ENCODE measurements around the gene DLGAP4.
"Not testable (repeated sequence)": the region's sequence is repeated elsewhere in the genome, so short reads cannot be mapped to it uniquely, and the experiment has no call there.

DLGAP4 gene

DNA sequence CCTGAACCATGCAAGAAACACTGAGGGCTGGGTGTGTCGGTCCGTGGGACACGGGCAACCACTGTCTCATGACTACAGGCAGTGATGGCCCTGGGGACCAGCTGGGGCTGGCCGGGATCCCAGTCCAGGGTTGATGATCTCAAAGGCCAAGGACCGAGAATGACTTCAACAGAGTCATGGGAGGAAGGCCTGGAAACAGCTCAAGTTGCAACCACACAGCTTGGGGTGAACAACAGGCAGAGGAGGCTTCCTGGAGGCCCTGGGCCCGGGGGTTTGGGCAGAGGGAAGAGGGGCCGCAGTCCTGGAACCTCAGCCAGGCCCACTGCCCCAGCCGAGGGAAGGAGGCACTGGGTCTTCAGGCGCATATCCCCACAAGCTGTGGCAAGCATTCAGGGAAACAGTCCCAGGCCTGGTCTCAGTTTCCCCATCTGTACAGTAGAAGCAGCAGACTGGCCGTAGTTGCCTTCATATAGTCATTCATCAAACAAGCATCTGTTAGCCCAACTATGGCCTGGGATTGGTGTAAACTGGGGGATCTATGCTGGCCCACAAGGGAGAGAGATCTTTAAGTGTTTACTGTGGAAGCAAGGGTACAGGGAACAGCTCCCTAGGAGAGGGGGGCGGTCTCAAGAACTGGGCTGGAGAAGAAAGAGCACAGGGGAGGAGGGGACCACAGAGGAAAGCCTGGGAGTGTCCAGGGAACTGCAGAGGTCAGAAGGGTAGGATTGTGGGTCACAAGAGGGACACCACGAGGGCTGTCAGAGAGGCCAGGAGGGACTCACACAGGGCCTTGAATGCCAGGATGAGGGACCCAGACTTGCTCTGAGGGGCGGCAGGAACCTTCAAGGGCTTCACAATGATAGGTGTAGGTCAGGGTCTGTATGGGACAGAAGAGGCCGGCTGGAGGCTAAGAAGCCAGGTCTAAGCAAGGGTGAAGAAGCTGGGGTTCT is 237.3 kb downstream of the DLGAP4 start:
- no peak for DNase-seq

GRCh38 chr20:36544134-36545018 is 238.2 kb downstream of the DLGAP4 start:
- DNase-seq: no peak

DNA sequence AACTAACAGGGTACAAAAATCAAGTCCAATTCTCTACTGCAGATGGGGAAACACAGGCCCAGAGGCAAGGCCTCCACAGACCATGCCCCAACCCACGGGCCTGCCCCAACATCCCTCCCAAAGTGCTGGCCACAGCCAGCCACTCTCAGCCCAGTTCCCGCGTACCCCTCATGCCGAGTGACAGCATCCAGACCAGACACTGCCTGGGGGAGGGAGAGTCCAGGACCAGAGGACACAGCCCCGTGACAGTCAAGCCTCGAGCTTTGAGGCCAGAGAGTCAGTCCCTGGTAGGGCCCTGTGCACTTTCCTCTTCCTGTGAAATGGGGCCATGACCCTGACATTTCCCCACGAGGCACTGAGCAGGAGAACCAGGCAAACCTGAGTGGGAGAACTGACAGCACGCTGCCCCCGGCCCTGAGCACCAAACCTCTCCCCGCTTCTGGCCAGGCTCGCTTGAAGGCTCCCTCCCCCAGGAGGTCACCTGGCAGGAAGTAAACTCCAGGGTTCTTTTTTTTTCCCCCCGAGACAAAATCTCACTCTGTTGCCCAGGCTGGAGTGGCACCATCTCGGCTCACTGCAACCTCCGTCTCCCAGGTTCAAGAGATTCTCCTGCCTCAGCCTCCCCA is 240.1 kb downstream of the DLGAP4 start:
- no peak for DNase-seq

DNA sequence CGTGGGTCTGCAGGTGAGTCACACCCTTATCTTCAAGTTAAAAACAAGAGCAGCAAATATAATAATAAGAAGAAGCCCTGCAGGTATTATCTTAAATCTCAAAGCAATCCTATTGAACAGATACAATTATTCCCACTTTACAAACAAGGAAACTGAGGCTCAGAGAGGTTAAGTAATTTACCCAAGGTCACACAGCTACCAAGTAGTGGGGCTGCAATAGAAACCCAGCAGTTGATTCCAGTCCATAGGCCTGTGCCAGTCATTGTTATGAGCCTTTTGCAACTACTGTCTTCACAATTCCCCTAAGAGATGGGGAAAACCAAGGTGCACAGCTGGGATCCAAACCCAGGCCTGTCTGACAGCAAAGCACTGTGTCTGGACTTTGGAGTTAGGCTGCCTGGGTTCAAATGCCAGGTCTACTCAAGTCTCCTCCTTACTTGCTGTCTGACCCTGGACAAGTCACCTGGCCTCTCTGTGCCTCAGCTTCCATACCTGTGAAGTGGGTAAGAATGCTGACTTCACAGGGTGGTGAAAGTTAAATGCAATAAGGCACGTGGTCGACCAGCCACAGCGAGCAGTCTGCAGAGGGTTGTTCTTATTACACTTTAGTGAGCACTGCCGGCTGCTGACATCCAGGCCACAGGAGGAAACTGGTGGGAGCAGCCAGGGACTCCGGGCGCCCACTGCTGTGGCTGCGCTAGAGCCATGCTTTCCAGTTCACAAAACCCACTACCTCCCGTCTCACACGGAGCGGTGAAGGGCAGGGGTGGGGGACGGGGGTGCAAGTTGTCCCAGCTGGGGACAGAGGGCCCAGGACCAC is 241.3 kb downstream of the DLGAP4 start:
- no peak for DNase-seq

GRCh38 chr20:36548006-36548315 is 241.8 kb downstream of the DLGAP4 start:
- DNase-seq: peak in 1 of 2 experiments; percentile 59

DNA sequence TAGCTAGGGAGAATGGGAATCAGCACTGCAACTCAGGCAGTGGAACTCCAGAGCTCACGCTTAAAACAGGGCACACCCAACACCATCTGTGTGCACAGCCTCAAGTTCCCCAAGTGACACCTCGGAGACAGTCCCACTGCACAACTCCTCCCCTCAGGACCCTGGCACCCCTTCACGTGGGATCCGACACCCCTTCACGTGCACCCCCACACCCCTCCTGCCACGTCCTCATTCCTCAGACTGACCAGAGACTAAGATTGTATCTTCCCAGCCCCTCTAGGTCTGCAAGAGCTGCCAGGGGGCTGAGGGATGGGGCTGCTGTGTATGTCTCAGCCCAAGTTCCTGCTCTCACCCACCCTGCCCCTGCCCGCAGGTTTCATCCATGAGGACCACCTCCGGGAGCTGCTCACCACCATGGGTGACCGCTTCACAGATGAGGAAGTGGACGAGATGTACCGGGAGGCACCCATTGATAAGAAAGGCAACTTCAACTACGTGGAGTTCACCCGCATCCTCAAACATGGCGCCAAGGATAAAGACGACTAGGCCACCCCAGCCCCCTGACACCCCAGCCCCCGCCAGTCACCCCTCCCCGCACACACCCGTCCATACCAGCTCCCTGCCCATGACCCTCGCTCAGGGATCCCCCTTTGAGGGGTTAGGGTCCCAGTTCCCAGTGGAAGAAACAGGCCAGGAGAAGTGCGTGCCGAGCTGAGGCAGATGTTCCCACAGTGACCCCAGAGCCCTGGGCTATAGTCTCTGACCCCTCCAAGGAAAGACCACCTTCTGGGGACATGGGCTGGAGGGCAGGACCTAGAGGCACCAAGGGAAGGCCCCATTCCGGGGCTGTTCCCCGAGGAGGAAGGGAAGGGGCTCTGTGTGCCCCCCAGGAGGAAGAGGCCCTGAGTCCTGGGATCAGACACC is 242.8 kb downstream of the DLGAP4 start:
- no peak for DNase-seq

DNA sequence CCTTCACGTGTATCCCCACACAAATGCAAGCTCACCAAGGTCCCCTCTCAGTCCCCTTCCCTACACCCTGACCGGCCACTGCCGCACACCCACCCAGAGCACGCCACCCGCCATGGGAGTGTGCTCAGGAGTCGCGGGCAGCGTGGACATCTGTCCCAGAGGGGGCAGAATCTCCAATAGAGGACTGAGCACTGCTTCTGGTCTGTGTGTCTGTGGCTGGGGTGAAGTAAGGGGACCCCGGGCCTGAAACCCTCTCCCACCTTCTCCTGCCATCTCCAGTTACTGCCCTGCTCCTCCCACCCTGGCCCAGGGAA is 243.4 kb downstream of the DLGAP4 start:
- DNase-seq: no peak

GRCh38 chr20:36549942-36550789 is 244.0 kb downstream of the DLGAP4 start:
- DNase-seq: no peak

DNA sequence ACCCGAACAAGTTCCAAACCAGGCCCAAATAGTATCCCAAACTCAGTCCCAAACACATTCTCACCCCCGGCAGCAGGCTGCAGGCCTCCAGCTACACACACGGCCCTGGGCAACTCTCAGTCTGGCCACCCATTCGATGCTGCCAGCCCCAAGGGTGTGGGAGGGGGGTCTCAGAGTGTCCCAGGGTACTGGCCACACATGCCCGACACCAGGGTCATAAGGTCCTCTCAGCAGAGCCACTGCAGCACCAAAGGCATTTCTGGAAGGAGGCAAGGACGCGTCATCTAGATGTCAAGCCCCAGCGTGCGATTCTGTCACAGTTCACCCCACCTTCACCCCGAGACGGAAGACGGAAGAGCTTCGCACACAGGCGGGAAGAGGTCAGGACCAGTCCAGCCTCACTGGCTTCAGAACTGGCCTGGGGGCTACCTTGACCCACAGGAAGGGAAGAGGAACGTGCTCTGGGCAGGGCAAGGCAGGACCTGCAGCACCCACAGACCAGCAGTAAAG is 244.7 kb downstream of the DLGAP4 start:
- DNase-seq: no peak

- no peak for DNase-seq
Measured at GRCh38 chr20:36555248-36555647, 249.1 kb downstream of the DLGAP4 start.

GRCh38 chr20:36562724-36563123 is 256.6 kb downstream of the DLGAP4 start:
- DNase-seq: no peak

GRCh38 chr20:36563374-36563773 is 257.2 kb downstream of the DLGAP4 start:
- DNase-seq: no peak

DNA sequence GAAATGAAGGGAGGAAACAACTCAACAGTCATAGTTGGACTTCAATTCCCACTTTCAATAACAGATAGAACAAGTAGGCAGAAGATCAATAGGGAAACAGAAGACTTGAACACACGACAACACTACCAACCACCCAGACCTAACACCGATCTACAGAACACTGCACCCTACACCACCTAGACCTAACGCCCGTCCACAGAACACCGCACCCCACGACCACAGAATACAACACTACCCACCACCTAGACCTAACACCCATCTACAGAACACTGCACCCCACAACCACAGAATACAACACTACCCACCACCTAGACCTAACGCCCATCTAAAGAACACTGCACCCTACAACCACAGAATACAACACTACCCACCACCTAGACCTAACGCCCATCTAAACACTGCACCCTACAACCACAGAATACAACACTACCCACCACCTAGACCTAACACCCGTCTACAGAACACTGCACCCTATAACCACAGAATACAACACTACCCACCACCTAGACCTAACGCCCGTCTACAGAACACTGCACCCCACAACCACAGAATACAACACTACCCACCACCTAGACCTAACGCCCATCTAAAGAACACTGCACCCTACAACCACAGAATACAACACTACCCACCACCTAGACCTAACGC is 258.1 kb downstream of the DLGAP4 start:
- DNase-seq: not testable (repeated sequence)

GRCh38 chr20:36564726-36565121 is 258.6 kb downstream of the DLGAP4 start:
- DNase-seq: not testable (repeated sequence)

GRCh38 chr20:36565520-36565919 is 259.4 kb downstream of the DLGAP4 start:
- DNase-seq: no peak

DNA sequence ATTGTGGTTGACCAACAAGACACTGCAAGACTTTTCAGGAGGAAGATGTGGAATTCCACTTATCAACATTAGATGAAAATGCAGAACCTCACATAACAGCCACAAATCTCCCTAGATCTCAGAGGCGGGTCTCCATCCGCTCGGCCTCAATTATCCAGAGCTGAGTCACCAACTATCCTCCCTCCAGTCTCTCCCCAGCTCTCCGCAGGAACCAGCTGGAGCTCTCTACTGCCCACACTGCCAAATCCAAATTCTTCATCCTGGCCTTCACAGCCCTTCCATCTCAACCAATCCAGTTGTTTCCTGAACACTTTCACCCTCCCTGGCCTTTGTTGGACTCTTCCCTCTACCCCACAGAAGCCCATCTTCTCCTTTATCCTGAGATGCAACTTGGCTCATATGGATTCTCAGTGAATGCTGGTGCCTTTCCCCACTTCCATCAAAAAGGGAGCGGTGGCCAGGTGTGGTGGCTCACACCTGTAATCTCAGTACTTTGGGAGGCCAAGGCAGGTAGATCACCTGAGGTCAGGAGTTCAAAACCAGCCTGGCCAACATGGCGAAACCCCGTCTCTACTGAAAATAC is 263.8 kb downstream of the DLGAP4 start:
- no peak for DNase-seq

- no peak for DNase-seq
Measured at GRCh38 chr20:36571564-36572504, 265.7 kb downstream of the DLGAP4 start.

DNA sequence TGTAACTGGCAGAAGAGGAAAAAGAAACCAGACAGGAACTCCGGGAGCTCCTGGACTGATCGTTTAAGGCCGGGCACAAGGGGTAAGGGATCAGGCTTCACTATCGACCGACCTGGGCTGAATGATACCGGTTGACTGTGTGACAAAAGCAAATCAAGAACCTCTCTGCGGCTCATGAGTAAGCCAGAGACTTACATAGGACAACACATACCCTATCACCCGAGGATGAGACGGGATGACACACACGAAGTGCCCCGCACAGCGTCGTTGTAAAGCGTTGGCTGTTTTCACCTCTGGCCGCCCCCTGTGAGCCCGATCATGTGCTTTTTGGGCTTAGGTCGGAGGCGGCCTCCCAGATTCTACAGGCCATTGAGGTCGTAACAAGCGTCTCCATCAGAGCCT is 266.6 kb downstream of the DLGAP4 start:
- DNase-seq: peak in 1 of 2 experiments; percentile 33
